HCT116 (cell line): ENCODE results near the gene PRKAA1. TPM values are rescaled to one million over a fixed set of nuclear protein-coding genes. Genes with fewer than 3 reads are reported as not detected.

Source experiments
- ATAC-seq: fragments of 200-7000 bp; cut with Tn5 transposase; 2 replicates; pipeline ENCODE4 v1.9.1; 2020; ENCODE audit warnings: mild to moderate bottlenecking, moderate library complexity
- BruUV-seq: library from RNA; stranded (reverse); fragments of 400-500 nt; replicated peaks from 2 replicates; lab custom pipeline; 2021; lab: Mats Ljungman, UMichigan
- CTCF ChIA-PET: fragments of 300-600 bp; sonication (Branson Sonifier 250); formaldehyde crosslinking; loops from one replicate; lab custom pipeline; 2021; ENCODE audit warnings: antibody characterized with exemption; lab: Charles Lee
- POLR2A ChIA-PET: fragments of 300-600, 350-600 bp; sonication (Branson Sonifier 250); formaldehyde crosslinking; loops from one replicate; lab custom pipeline; 2021; ENCODE audit warnings: antibody characterized with exemption; lab: Charles Lee
- RAD21 ChIA-PET, 2 experiments: fragments of 300-600 bp; sonication (Branson Sonifier 250); formaldehyde crosslinking; loops; one replicate each; lab custom pipeline; 2023; ENCODE audit warnings: low total read pairs in 2 of 2; ENCODE audit not compliant: uncharacterized antibody in 2 of 2, unreplicated experiment in 2 of 2, low non-redundant PET in 1 of 2; lab: Charles Lee
- DNase-seq: peaks from one replicate; pipeline ENCODE4 v3.0.0-alpha.2; 2010; ENCODE audit warnings: low read depth, low spot score
- H2AFZ ChIP-seq: fragments of 200-600 bp; shearing (Covaris generic), sonication (generic); 2 replicates; pipeline ENCODE4 v1.6.1; 2017; ENCODE audit warnings: low read depth, mixed run types, mixed read lengths, antibody characterized with exemption, low read length; ENCODE audit not compliant: poor library complexity, severe bottlenecking
- H3K27ac ChIP-seq: 2 replicates; pipeline ENCODE4 v1.5.1; 2012; ENCODE audit warnings: low read depth, low read length
- H3K27me3 ChIP-seq: fragments of 200-600 bp; sonication (generic); 2 replicates; pipeline ENCODE4 v1.6.1; 2016; ENCODE audit warnings: mixed run types, low read length, mixed read lengths; ENCODE audit not compliant: insufficient read depth
- H3K36me3 ChIP-seq, 2 experiments: fragments of 200-500 bp in 1 of 2; fragments of 200-600 bp in 1 of 2; sonication (Bioruptor generic) in 1 of 2; sonication (generic) in 1 of 2; 2 replicates each; pipeline versions ENCODE4 v1.5.1 to v1.6.1; 2014 to 2016; ENCODE audit warnings: low read length in 2 of 2, inconsistent platforms in 1 of 2, mixed read lengths in 1 of 2, mixed run types in 1 of 2; ENCODE audit not compliant: insufficient read depth in 2 of 2, control insufficient read depth in 1 of 2
- H3K4me1 ChIP-seq, 2 experiments: fragments of 200-600 bp in 1 of 2; sonication (generic) in 1 of 2; 2 replicates each; pipeline versions ENCODE4 v1.5.1 to v1.6.1; 2012 to 2017; ENCODE audit warnings: low read length in 2 of 2, inconsistent platforms in 1 of 2, mild to moderate bottlenecking in 1 of 2, mixed read lengths in 1 of 2, mixed run types in 1 of 2, moderate library complexity in 1 of 2; ENCODE audit not compliant: insufficient read depth in 2 of 2, control insufficient read depth in 1 of 2
- H3K4me2 ChIP-seq: fragments of 200-600 bp; sonication (generic); 2 replicates; pipeline ENCODE4 v1.6.1; 2017; ENCODE audit warnings: mixed run types, low read length, mixed read lengths
- H3K4me3 ChIP-seq, 2 experiments: fragments of 200-600 bp in 1 of 2; sonication (generic) in 1 of 2; replicated peaks in 1 of 2; 2 replicates each; pipeline ENCODE4 v1.5.1; 2011 to 2016; ENCODE audit warnings: low read length in 2 of 2, control low read depth in 1 of 2, low read depth in 1 of 2, mild to moderate bottlenecking in 1 of 2, mixed read lengths in 1 of 2, mixed run types in 1 of 2
- H3K79me2 ChIP-seq: fragments of 200-600 bp; sonication (generic); 2 replicates; pipeline ENCODE4 v1.6.1; 2017; ENCODE audit warnings: mild to moderate bottlenecking, mixed run types, low read length, moderate library complexity, mixed read lengths; ENCODE audit not compliant: insufficient read depth
- H3K9ac ChIP-seq: fragments of 200-600 bp; sonication (generic); 2 replicates; pipeline ENCODE4 v1.6.1; 2016; ENCODE audit warnings: low read length, mixed read lengths
- H3K9me2 ChIP-seq: fragments of 200-600 bp; sonication (generic), shearing (Covaris generic); 2 replicates; pipeline ENCODE4 v1.6.1; 2017; ENCODE audit warnings: mixed run types, mild to moderate bottlenecking, moderate library complexity; ENCODE audit not compliant: insufficient read depth
- H3K9me3 ChIP-seq, 2 experiments: fragments of 200-500 bp in 1 of 2; fragments of 200-600 bp in 1 of 2; sonication (Bioruptor generic) in 1 of 2; sonication (generic) in 1 of 2; 2 replicates each; pipeline ENCODE4 v1.6.1; 2014 to 2017; ENCODE audit warnings: low read length in 2 of 2, mixed read lengths in 2 of 2, inconsistent platforms in 1 of 2, low read depth in 1 of 2, mild to moderate bottlenecking in 1 of 2, mixed run types in 1 of 2, moderate library complexity in 1 of 2; ENCODE audit not compliant: control insufficient read depth in 1 of 2, insufficient read depth in 1 of 2
- H4K20me1 ChIP-seq: fragments of 200-600 bp; sonication (generic), shearing (Covaris generic); 2 replicates; pipeline ENCODE4 v1.6.1; 2017; ENCODE audit warnings: mixed run types, mild to moderate bottlenecking, moderate library complexity; ENCODE audit not compliant: insufficient read depth
- ATF3 ChIP-seq: IDR thresholded peaks from 2 replicates; pipeline ENCODE4 v1.6.1; 2012
- CTCF ChIP-seq, 3 experiments: fragments of 200-600 bp in 1 of 3; sonication (generic) in 1 of 3; IDR thresholded peaks in 2 of 3; conservative IDR thresholded peaks in 1 of 3; 2 replicates each; pipeline ENCODE4 v1.5.1; 2012 to 2017; ENCODE audit warnings: low read depth in 2 of 3, low read length in 2 of 3, antibody characterized with exemption in 1 of 3, borderline replicate concordance in 1 of 3, control low read depth in 1 of 3, mild to moderate bottlenecking in 1 of 3, mixed read lengths in 1 of 3, mixed run types in 1 of 3, moderate library complexity in 1 of 3; ENCODE audit not compliant: insufficient read depth in 1 of 3
- EZH2 ChIP-seq: fragments of 200-600 bp; sonication (generic); IDR thresholded peaks from 2 replicates; pipeline ENCODE4 v1.6.1; 2017; ENCODE audit warnings: antibody characterized with exemption, mixed run types
- FOSL1 ChIP-seq: IDR thresholded peaks from 2 replicates; pipeline ENCODE4 v1.6.1; 2012; ENCODE audit warnings: low read depth
- JUND ChIP-seq: IDR thresholded peaks from 2 replicates; pipeline ENCODE4 v1.6.1; 2012
- POLR2A ChIP-seq: IDR thresholded peaks from 2 replicates; pipeline ENCODE4 v1.7.0; 2011; ENCODE audit warnings: borderline replicate concordance; ENCODE audit not compliant: insufficient read depth, insufficient read length; ENCODE audit errors: extremely low read depth
- POLR2AphosphoS5 ChIP-seq: IDR thresholded peaks from 2 replicates; pipeline ENCODE4 v1.6.1; 2011; ENCODE audit warnings: mild to moderate bottlenecking, low read depth, low read length, moderate library complexity
- REST ChIP-seq: IDR thresholded peaks from 2 replicates; pipeline ENCODE4 v1.6.1; 2012; ENCODE audit warnings: low read depth
- SIN3A ChIP-seq: IDR thresholded peaks from 2 replicates; pipeline ENCODE4 v1.6.1; 2012; ENCODE audit warnings: low read depth
- SP1 ChIP-seq: IDR thresholded peaks from 2 replicates; pipeline ENCODE4 v1.6.1; 2012; ENCODE audit warnings: low read depth
- SRF ChIP-seq: IDR thresholded peaks from 2 replicates; pipeline ENCODE4 v1.6.1; 2012; ENCODE audit warnings: low read depth
- TCF7L2 ChIP-seq: IDR thresholded peaks from 2 replicates; pipeline ENCODE4 v1.7.0; 2011; ENCODE audit warnings: borderline replicate concordance, inconsistent platforms; ENCODE audit not compliant: insufficient read depth, insufficient read length; ENCODE audit errors: extremely low read depth
- YY1 ChIP-seq: IDR thresholded peaks from 2 replicates; pipeline ENCODE4 v1.6.1; 2011; ENCODE audit warnings: low read length, low read depth, moderate library complexity, mild to moderate bottlenecking; ENCODE audit not compliant: insufficient replicate concordance; ENCODE audit errors: extremely low read depth
- ZFX ChIP-seq: fragments of 450-650 bp; IDR thresholded peaks from 2 replicates; pipeline ENCODE4 v1.6.1; 2017
- ZNF274 ChIP-seq: fragments of 200-500 bp; sonication (Bioruptor generic); IDR thresholded peaks from 2 replicates; pipeline ENCODE4 v1.6.1; 2014; ENCODE audit warnings: mild to moderate bottlenecking, low read depth, low read length, inconsistent platforms
- intact Hi-C: fragments of 100-400 bp; cut with micrococcal nuclease; formaldehyde crosslinking; loops from 2 replicates; pipeline ENCODE4 v1.10.0; 2022
- total RNA-seq: library from RNA; stranded (reverse); gene quantifications from one replicate; pipeline ENCODE4 v1.2.1, GENCODE V29; 2021; ENCODE audit not compliant: unreplicated experiment
- TF ChIP-seq, protein P1 (sequence below): IDR thresholded peaks from 2 replicates; pipeline ENCODE4 v1.6.1; 2012

PRKAA1 gene
- total RNA-seq, 1 experiment from 2014 or later: 53.5 TPM

DNA sequence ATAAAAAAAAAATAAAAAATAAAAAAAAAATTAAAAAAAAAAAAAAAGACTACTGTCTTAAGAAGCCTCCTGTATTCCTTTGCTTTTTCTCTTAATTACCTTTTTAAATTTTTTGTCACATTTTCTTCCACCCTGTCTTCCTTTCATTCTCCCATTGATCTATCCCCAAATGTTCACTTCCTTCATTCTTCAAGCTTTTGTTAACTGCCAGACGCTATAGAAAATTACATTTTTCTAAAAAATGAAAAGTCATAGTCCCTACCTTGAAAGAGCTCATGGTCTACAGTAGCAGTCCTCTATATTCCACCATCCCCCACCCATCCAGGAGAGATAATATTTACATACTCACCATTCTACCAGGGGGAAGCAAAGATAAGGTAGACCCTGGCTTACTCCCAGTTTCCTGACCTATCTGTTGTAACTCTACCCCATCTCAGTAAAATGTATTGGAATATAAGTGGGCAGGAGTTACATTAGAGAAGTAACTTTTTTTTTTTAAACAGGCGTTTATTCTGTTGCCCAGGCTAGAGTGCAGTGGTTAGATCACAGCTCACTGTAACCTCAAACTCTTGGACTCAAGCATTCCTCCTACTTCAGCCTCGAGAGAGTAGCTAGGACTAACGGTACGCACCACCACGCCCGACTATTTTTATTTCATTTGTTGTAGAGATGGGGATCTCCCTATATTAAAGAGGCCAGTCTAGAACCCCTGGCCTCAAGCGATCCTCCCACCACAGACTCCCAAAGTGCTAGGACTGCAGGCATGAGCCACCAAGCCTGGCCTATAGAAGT lies 3.8 kb upstream of the PRKAA1 start:
- no peaks in the 10 kb centered on the region for H3K9me3 ChIP-seq
- ATAC-seq (no peak), DNase-seq (no peak)
- intact Hi-C loops: no loop called here
- no peaks in the 10 kb centered on the region for H3K36me3 ChIP-seq
- H3K4me1 ChIP-seq: peaks cover 8 to 11% of the 10 kb centered on the region in 2 experiments
- POLR2A ChIA-PET: no interaction called here
- BruUV-seq: no TSS peak
- no peaks in the 10 kb centered on the region for H3K27me3 ChIP-seq
- H3K9me2 ChIP-seq: no peaks in the 10 kb centered on the region
- RAD21 ChIA-PET: no interaction called here
- no peaks in the 10 kb centered on the region for H4K20me1 ChIP-seq
- no peak overlapping the region for H3K4me2 ChIP-seq
- no peak overlapping the region for H3K9ac ChIP-seq
- no peak overlapping the region for H2AFZ ChIP-seq
- H3K79me2 ChIP-seq: peaks cover 7% of the 10 kb centered on the region
- no peak overlapping the region for H3K4me3 ChIP-seq
- TF ChIP-seq EZH2: no peak
- TF ChIP-seq POLR2A: no peak
- TF ChIP-seq TCF7L2: no peak
- no peak for TF ChIP-seq ATF3
- TF ChIP-seq, protein P1, sequence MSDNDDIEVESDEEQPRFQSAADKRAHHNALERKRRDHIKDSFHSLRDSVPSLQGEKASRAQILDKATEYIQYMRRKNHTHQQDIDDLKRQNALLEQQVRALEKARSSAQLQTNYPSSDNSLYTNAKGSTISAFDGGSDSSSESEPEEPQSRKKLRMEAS: no peak
- no peak for TF ChIP-seq REST
- no peak for TF ChIP-seq SRF
- no peak for TF ChIP-seq ZNF274
- no peak for TF ChIP-seq SIN3A
- no peak for TF ChIP-seq JUND
- no peak for TF ChIP-seq YY1
- TF ChIP-seq SP1: no peak
- no peak for TF ChIP-seq FOSL1
- no peak for TF ChIP-seq CTCF (IDR thresholded peaks at IDR 0.05 in 2 of 3, conservative IDR thresholded peaks at IDR 0.05 in 1 of 3; ENCODE audit: borderline replicate concordance in 1 of 3, insufficient read depth in 1 of 3, low read depth in 2 of 3, low read length in 2 of 3)
- TF ChIP-seq ZFX: no peak
- no peak for TF ChIP-seq POLR2AphosphoS5
- CTCF ChIA-PET: no interaction called here
- no peak overlapping the region for H3K27ac ChIP-seq
